HEK293 (cell line): ENCODE data around the gene SMCHD1.
"Not testable (repeated sequence)": the region's sequence is repeated elsewhere in the genome, so short reads cannot be mapped to it uniquely, and the experiment has no call there.

Source experiments
- CTCF ChIA-PET: fragments of 350-600 bp; formaldehyde crosslinking; extraction: SDS; loops from one replicate; lab custom pipeline; 2021; ENCODE audit warnings: antibody characterized with exemption; lab: Yijun Ruan, JAX
- POLR2A ChIA-PET: fragments of 300-600 bp; formaldehyde crosslinking; extraction: SDS; loops from one replicate; lab custom pipeline; 2020; ENCODE audit warnings: antibody characterized with exemption, inconsistent platforms; lab: Yijun Ruan, JAX
- H3K27ac ChIP-seq: fragments of 200-500 bp; sonication (Bioruptor generic); 2 replicates; pipeline ENCODE4 v1.5.1; 2014; ENCODE audit warnings: low read depth, low read length, control low read depth, inconsistent platforms; ENCODE audit errors: extremely low read depth
- H3K36me3 ChIP-seq, 2 experiments: fragments of 200-500 bp in 1 of 2; sonication (Bioruptor generic) in 1 of 2; 1 replicate in 1 of 2; 2 replicates in 1 of 2; pipeline ENCODE4 v1.5.1; 2014 to 2017; ENCODE audit warnings: inconsistent platforms in 2 of 2, low read length in 2 of 2; ENCODE audit not compliant: control insufficient read depth in 2 of 2, insufficient read depth in 1 of 2
- H3K4me1 ChIP-seq: fragments of 200-500 bp; sonication (Bioruptor generic); 2 replicates; pipeline ENCODE4 v1.5.1; 2014; ENCODE audit warnings: mild to moderate bottlenecking, low read length, inconsistent platforms; ENCODE audit not compliant: control insufficient read depth, insufficient read depth
- H3K4me3 ChIP-seq: 2 replicates; pipeline ENCODE4 v1.5.1; 2011; ENCODE audit warnings: low read depth, mild to moderate bottlenecking, control low read depth, low read length, moderate library complexity
- H3K9me3 ChIP-seq: fragments of 200-500 bp; sonication (Bioruptor generic); 2 replicates; pipeline ENCODE4 v1.5.1; 2014; ENCODE audit warnings: low read depth, low read length, inconsistent platforms; ENCODE audit not compliant: control insufficient read depth, insufficient read depth
- BCL11A ChIP-seq: fragments of 450-650 bp; formaldehyde crosslinking; IDR thresholded peaks from 2 replicates; pipeline ENCODE4 v1.5.1; 2016; ENCODE audit warnings: low read depth, missing biosample characterization, missing genetic modification characterization
- HOXC10 ChIP-seq: sonication (generic); formaldehyde crosslinking; IDR thresholded peaks from 2 replicates; pipeline ENCODE4 v1.8.1; 2023; ENCODE audit warnings: mild to moderate bottlenecking, missing genetic modification reagents
- HOXD13 ChIP-seq: sonication (generic); formaldehyde crosslinking; IDR thresholded peaks from 2 replicates; pipeline ENCODE4 v1.8.0; 2022; ENCODE audit warnings: missing genetic modification reagents, borderline replicate concordance
- IKZF3 ChIP-seq: fragments of 450-650 bp; IDR thresholded peaks from 2 replicates; pipeline ENCODE4 v1.5.0; 2018; ENCODE audit warnings: missing biosample characterization, mild to moderate bottlenecking, missing genetic modification characterization, moderate library complexity
- OSR2 ChIP-seq: fragments of 450-650 bp; formaldehyde crosslinking; IDR thresholded peaks from 2 replicates; pipeline ENCODE4 v1.5.1; 2016; ENCODE audit warnings: missing biosample characterization, missing genetic modification characterization
- SP7 ChIP-seq: fragments of 450-650 bp; formaldehyde crosslinking; IDR thresholded peaks from 2 replicates; pipeline ENCODE4 v1.5.1; 2016; ENCODE audit warnings: missing biosample characterization, missing genetic modification characterization
- TCF7L2 ChIP-seq: IDR thresholded peaks from 2 replicates; pipeline ENCODE4 v1.6.1; 2011; ENCODE audit warnings: low read depth, mild to moderate bottlenecking, inconsistent platforms, low read length, moderate library complexity, borderline replicate concordance
- ZBTB8A ChIP-seq: fragments of 450-650 bp; formaldehyde crosslinking; IDR thresholded peaks from 2 replicates; pipeline ENCODE4 v1.5.1; 2016; ENCODE audit warnings: missing biosample characterization, missing genetic modification characterization
- ZEB2 ChIP-seq: fragments of 450-650 bp; formaldehyde crosslinking; IDR thresholded peaks from 2 replicates; pipeline ENCODE4 v1.5.1; 2016; ENCODE audit warnings: missing biosample characterization, missing genetic modification characterization
- ZNF10 ChIP-seq: fragments of 450-650 bp; formaldehyde crosslinking; IDR thresholded peaks from 2 replicates; pipeline ENCODE4 v1.5.1; 2017; ENCODE audit warnings: missing biosample characterization, missing genetic modification characterization
- ZNF112 ChIP-seq: fragments of 450-650 bp; formaldehyde crosslinking; IDR thresholded peaks from 2 replicates; pipeline ENCODE4 v1.5.0; 2017; ENCODE audit warnings: missing biosample characterization, missing genetic modification characterization
- ZNF133 ChIP-seq: fragments of 450-650 bp; formaldehyde crosslinking; IDR thresholded peaks from 2 replicates; pipeline ENCODE4 v1.5.1; 2016; ENCODE audit warnings: missing biosample characterization, missing genetic modification characterization
- ZNF223 ChIP-seq: fragments of 450-650 bp; formaldehyde crosslinking; IDR thresholded peaks from 2 replicates; pipeline ENCODE4 v1.5.1; 2016; ENCODE audit warnings: missing biosample characterization, missing genetic modification characterization
- ZNF302 ChIP-seq: fragments of 450-650 bp; formaldehyde crosslinking; IDR thresholded peaks from 2 replicates; pipeline ENCODE4 v1.5.1; 2016; ENCODE audit warnings: missing biosample characterization, missing genetic modification characterization, low read depth
- ZNF544 ChIP-seq: fragments of 450-650 bp; formaldehyde crosslinking; IDR thresholded peaks from 2 replicates; pipeline ENCODE4 v1.5.0; 2017; ENCODE audit warnings: missing biosample characterization, missing genetic modification characterization
- ZNF558 ChIP-seq: fragments of 450-650 bp; formaldehyde crosslinking; IDR thresholded peaks from 2 replicates; pipeline ENCODE4 v1.5.1; 2016; ENCODE audit warnings: missing biosample characterization, missing genetic modification characterization
- ZNF585B ChIP-seq: fragments of 450-650 bp; formaldehyde crosslinking; IDR thresholded peaks from 2 replicates; pipeline ENCODE4 v1.5.1; 2016; ENCODE audit warnings: missing biosample characterization, missing genetic modification characterization
- ZNF600 ChIP-seq: fragments of 450-650 bp; formaldehyde crosslinking; IDR thresholded peaks from 2 replicates; pipeline ENCODE4 v1.5.1; 2016; ENCODE audit warnings: missing biosample characterization, missing genetic modification characterization
- ZNF747 ChIP-seq: fragments of 450-650 bp; formaldehyde crosslinking; IDR thresholded peaks from 2 replicates; pipeline ENCODE4 v1.5.1; 2016; ENCODE audit warnings: missing biosample characterization, missing genetic modification characterization
- ZNF830 ChIP-seq: fragments of 450-650 bp; IDR thresholded peaks from 2 replicates; pipeline ENCODE4 v1.5.0; 2018; ENCODE audit warnings: missing biosample characterization, missing genetic modification characterization, low read depth, mild to moderate bottlenecking, moderate library complexity
- ZNF837 ChIP-seq: fragments of 450-650 bp; formaldehyde crosslinking; IDR thresholded peaks from 2 replicates; pipeline ENCODE4 v1.5.1; 2016; ENCODE audit warnings: missing biosample characterization, missing genetic modification characterization
- TF ChIP-seq, protein P1 (sequence below): fragments of 450-650 bp; IDR thresholded peaks from 2 replicates; pipeline ENCODE4 v1.5.1; 2018; ENCODE audit warnings: missing biosample characterization, mild to moderate bottlenecking, missing genetic modification characterization
- TF ChIP-seq, protein P2 (sequence below): fragments of 450-650 bp; formaldehyde crosslinking; IDR thresholded peaks from 2 replicates; pipeline ENCODE4 v1.5.1; 2017; ENCODE audit warnings: missing biosample characterization, missing genetic modification characterization

Gene SMCHD1

DNA sequence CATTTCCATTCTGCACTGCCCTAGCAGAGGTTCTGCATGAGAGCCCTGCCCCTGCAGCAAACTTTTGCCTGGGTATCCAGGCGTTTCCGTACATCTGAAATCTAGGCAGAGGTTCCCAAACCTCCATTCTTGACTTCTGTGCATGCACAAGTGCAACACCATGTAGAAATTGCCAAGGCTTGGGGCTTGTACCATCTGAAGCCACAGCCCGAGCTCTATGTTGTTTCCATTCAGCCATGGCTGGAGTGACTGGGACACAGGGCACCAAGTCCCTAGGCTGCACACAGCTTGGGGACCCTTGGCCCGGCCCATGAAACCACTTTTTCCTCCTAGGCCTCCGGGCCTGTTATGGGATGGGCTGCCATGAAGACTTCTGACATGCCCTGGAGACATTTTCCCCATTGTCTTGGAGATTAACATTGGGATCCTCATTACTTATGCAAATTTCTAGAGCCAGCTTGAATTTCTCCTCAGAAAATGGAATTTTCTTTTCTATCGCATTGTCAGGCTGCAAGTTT, 154.2 kb downstream of the SMCHD1 start:
- H3K4me3 ChIP-seq, H3K4me1 ChIP-seq, H3K27ac ChIP-seq, H3K9me3 ChIP-seq, H3K36me3 ChIP-seq, POLR2A ChIA-PET: not testable (repeated sequence)
- CTCF ChIA-PET: interaction anchor here (0.7 kb wide), 1 partner anchor 23 kb away, joined by 3 read pairs; no protein-coding TSS in a partner anchor
- TF ChIP-seq ZNF585B: peak; percentile 86

DNA sequence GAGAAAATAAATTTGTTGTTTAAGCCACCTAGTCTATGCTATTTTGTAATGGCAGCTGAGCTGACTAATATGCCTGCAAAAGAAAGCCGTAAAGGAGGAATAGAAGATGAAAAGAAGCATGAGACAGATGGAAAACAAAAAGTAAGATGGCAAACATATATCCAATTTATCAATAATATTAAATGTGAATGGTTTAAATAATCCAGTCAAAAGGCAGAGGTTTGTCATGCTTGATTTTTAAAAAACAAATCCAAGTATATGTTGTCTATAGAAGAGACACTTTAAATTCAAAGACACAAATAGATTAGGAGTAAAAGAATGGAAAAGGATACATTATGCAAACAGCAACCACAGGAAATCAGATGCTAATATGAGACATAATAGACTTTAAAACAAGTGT, 155.9 kb downstream of the SMCHD1 start:
- CTCF ChIA-PET: no interaction called here
- H3K4me3 ChIP-seq: no peak overlapping the region
- POLR2A ChIA-PET: no interaction called here
- H3K9me3 ChIP-seq: no peaks in the 10 kb centered on the region
- no peak overlapping the region for H3K27ac ChIP-seq
- no peaks in the 10 kb centered on the region for H3K4me1 ChIP-seq
- H3K36me3 ChIP-seq: no peaks in the 10 kb centered on the region
- TF ChIP-seq ZNF600 (tag by site-specific recombination) (no peak), ZNF10 (tag by site-specific recombination) (no peak), SP7 (tag by site-specific recombination) (no peak), ZBTB8A (tag by site-specific recombination) (no peak), ZNF223 (tag by site-specific recombination) (no peak), ZNF830 (tag by site-specific recombination) (no peak), BCL11A (no peak), ZNF112 (no peak), ZNF302 (tag by site-specific recombination) (no peak), OSR2 (no peak), IKZF3 (no peak), ZNF837 (tag by site-specific recombination) (no peak), ZNF133 (tag by site-specific recombination) (no peak), TCF7L2 (no peak), HOXC10 (CRISPR knock-in tag) (no peak), HOXD13 (CRISPR knock-in tag) (no peak), ZEB2 (tag by site-specific recombination) (no peak), ZNF544 (tag by site-specific recombination) (no peak)
- TF ChIP-seq, protein P1, sequence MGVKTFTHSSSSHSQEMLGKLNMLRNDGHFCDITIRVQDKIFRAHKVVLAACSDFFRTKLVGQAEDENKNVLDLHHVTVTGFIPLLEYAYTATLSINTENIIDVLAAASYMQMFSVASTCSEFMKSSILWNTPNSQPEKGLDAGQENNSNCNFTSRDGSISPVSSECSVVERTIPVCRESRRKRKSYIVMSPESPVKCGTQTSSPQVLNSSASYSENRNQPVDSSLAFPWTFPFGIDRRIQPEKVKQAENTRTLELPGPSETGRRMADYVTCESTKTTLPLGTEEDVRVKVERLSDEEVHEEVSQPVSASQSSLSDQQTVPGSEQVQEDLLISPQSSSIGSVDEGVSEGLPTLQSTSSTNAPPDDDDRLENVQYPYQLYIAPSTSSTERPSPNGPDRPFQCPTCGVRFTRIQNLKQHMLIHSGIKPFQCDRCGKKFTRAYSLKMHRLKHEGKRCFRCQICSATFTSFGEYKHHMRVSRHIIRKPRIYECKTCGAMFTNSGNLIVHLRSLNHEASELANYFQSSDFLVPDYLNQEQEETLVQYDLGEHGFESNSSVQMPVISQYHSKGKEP (tag by site-specific recombination): no peak
- TF ChIP-seq, protein P2, sequence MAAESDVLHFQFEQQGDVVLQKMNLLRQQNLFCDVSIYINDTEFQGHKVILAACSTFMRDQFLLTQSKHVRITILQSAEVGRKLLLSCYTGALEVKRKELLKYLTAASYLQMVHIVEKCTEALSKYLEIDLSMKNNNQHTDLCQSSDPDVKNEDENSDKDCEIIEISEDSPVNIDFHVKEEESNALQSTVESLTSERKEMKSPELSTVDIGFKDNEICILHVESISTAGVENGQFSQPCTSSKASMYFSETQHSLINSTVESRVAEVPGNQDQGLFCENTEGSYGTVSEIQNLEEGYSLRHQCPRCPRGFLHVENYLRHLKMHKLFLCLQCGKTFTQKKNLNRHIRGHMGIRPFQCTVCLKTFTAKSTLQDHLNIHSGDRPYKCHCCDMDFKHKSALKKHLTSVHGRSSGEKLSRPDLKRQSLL (tag by site-specific recombination): no peak

DNA sequence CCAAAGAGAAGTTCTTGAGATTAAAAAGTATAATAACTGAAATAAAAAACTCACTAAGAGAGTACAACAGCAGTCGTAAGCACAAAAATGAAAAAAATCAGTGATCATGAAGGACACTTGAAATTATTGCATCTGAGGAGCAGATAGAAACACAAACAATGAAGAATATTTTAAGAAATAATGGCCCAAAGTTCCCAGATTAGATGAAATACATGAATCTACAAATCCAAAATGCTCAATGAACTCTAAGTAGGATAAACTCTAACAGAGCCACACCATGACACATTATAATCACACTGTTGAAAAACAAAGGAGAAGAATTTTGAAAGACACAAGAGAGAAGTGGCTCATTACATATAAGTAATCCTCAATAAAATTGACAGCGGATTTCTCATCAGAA, 159.4 kb downstream of the SMCHD1 start:
- no peaks in the 10 kb centered on the region for H3K9me3 ChIP-seq
- ChIA-PET CTCF (no interaction called here), POLR2A (no interaction called here)
- no peaks in the 10 kb centered on the region for H3K36me3 ChIP-seq
- no peak for TF ChIP-seq ZNF747 (tag by site-specific recombination)
- peak; percentile 99 for TF ChIP-seq ZNF558 (tag by site-specific recombination)
- no peaks in the 10 kb centered on the region for H3K4me1 ChIP-seq
- no peak overlapping the region for H3K4me3 ChIP-seq
- no peak overlapping the region for H3K27ac ChIP-seq
